HS-5 (cell line): ENCODE measurements around the gene FMN1.

Experiments
- DNase-seq: peaks from one replicate; pipeline ENCODE4 v3.0.0-alpha.2; 2012; ENCODE audit warnings: low read depth

FMN1 gene

GRCh38 chr15:33200903-33201302 lies 6.4 kb upstream of the FMN1 start:
- no peak for DNase-seq

GRCh38 chr15:33200444-33200843 lies 5.9 kb upstream of the FMN1 start:
- no peak for DNase-seq

GRCh38 chr15:33198541-33198940 lies 4.0 kb upstream of the FMN1 start:
- DNase-seq: no peak

GRCh38 chr15:33197636-33198035 lies 3.1 kb upstream of the FMN1 start:
- no peak for DNase-seq

GRCh38 chr15:33194237-33194636 lies 277 bp downstream of the FMN1 start:
- DNase-seq: no peak

- no peak for DNase-seq
Measured at GRCh38 chr15:33191591-33191990, 2.9 kb downstream of the FMN1 start.

GRCh38 chr15:33190539-33190938 lies 4.0 kb downstream of the FMN1 start:
- DNase-seq: no peak

- no peak for DNase-seq
Measured at GRCh38 chr15:33188641-33189257, 5.8 kb downstream of the FMN1 start.

- DNase-seq: no peak
Measured at GRCh38 chr15:33188159-33188558, 6.4 kb downstream of the FMN1 start.

GRCh38 chr15:33183334-33183733 lies 11.2 kb downstream of the FMN1 start:
- no peak for DNase-seq

- DNase-seq: no peak
Measured at GRCh38 chr15:33182926-33183325, 11.6 kb downstream of the FMN1 start.

GRCh38 chr15:33182278-33182905 lies 12.1 kb downstream of the FMN1 start:
- no peak for DNase-seq

GRCh38 chr15:33179874-33180273 lies 14.6 kb downstream of the FMN1 start:
- no peak for DNase-seq

GRCh38 chr15:33171202-33171601 lies 23.3 kb downstream of the FMN1 start:
- no peak for DNase-seq

GRCh38 chr15:33169625-33170024 lies 24.9 kb downstream of the FMN1 start:
- DNase-seq: no peak

GRCh38 chr15:33168444-33168843 lies 26.1 kb downstream of the FMN1 start:
- no peak for DNase-seq

GRCh38 chr15:33163816-33164215 lies 30.7 kb downstream of the FMN1 start:
- DNase-seq: no peak

- DNase-seq: no peak
Measured at GRCh38 chr15:33161209-33161608, 33.3 kb downstream of the FMN1 start.

GRCh38 chr15:33160581-33161165 lies 33.8 kb downstream of the FMN1 start:
- no peak for DNase-seq

- no peak for DNase-seq
Measured at GRCh38 chr15:33159726-33160453, 34.6 kb downstream of the FMN1 start.

- no peak for DNase-seq
Measured at GRCh38 chr15:33158366-33158765, 36.1 kb downstream of the FMN1 start.

GRCh38 chr15:33157371-33158037 lies 37.0 kb downstream of the FMN1 start:
- DNase-seq: no peak
